ENCODE measurements around the gene TTC21B.

GRCh38 chr2:165895974-165896373 lies 57.6 kb downstream of the TTC21B start:
- TF ChIP-seq POLR2A (IDR thresholded peaks at IDR 0.05) (no peak), CTCF (IDR thresholded peaks at IDR 0.05) (no peak)
